HG02798 (cell line): ENCODE data around the gene PPP2R2B.
"Not testable (repeated sequence)": the region's sequence is repeated elsewhere in the genome, so short reads cannot be mapped to it uniquely, and the experiment has no call there.

Experiments used
- ATAC-seq: cut with Tn5 transposase; IDR thresholded peaks from one replicate; pipeline ENCODE4 v1.9.1; 2021; ENCODE audit warnings: mild to moderate bottlenecking; ENCODE audit not compliant: unreplicated experiment, poor library complexity

Gene PPP2R2B

GRCh38 chr5:146754621-146755020 is 123.9 kb downstream of the PPP2R2B start:
- no peak for ATAC-seq

- ATAC-seq: no peak
Measured at GRCh38 chr5:146753641-146754040, 124.9 kb downstream of the PPP2R2B start.

GRCh38 chr5:146751781-146752401 is 126.7 kb downstream of the PPP2R2B start:
- ATAC-seq: peak; percentile 94

GRCh38 chr5:146751054-146751453 is 127.5 kb downstream of the PPP2R2B start:
- ATAC-seq: no peak

DNA sequence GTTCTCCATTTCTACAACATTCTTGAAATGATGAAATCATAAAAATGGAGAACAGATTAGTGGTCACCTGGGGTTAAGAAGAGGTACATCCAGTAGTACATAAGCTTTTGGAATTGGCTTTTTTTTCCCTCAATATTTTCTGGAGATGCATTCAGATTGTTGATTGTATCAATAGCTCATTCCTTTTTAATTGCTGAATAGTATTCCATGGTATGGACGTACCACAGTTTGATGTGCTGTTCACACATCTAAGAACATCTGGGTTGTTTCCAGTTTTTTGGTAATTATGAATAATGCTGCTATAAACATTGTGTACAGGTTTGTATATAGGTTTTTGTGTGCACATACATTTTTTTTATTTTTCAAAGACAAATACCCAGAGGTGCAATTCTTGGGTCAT is 130.0 kb downstream of the PPP2R2B start:
- no peak for ATAC-seq

- ATAC-seq: no peak
Measured at GRCh38 chr5:146745931-146746577, 132.5 kb downstream of the PPP2R2B start.

DNA sequence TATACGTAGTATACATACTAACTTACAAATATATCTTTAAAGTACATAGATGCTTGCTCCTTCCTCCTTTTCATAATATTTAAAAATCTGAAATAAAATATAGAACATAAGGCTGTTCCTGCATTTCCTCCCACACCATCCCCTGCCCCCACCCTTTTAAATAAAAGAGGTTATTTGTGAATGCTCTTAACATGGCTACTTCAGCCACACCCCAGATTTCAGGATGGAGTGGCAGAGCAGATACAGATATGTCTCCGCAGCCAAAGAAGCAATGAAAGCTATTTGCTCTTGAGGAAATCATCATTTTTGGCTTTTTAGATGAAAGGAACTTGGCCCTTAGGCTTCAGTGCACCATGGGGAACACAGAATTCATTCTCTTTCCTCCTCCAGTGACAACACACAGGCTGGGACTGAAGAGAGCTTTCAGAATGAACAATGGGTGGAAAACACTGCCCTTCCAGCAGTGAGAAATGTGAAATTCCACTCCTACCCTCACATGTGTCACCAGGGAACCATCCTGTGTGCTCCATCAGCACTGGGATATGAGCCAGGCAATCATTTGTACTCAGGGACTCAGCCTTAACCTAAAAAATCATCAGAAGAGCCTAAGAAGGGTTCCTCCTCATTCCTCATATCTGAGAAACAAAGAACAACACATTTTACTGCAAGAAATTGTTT is 134.3 kb downstream of the PPP2R2B start:
- ATAC-seq: no peak

DNA sequence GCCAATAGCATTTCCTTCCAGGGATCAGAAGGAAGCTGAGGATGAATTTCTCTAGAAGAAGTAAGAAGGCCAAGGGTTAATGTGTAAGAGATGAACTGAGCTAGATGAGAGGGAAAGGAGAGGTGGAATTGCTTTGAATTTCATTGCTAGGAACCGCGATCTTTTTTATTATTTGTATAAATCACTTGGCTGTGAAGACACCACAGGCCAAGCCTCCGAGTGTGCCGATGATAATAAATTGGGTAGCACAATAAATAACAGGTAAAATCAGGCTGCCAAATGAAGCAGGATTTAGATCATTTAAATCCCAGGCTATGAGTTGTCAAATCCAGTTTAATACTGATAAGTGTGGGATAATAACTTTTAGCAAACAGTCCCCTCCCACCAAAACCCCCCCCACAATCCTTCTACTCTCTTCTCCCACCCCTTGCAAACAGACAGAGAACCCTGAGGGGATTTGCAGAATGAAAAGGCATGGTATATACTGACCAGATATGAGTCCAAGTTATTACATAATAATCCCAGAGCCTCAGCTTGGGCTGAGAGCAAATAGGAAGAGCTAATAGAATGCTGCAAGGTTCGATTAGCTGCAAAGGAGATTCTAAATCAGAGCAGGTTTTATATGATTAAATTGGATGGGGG is 143.5 kb downstream of the PPP2R2B start:
- no peak for ATAC-seq

DNA sequence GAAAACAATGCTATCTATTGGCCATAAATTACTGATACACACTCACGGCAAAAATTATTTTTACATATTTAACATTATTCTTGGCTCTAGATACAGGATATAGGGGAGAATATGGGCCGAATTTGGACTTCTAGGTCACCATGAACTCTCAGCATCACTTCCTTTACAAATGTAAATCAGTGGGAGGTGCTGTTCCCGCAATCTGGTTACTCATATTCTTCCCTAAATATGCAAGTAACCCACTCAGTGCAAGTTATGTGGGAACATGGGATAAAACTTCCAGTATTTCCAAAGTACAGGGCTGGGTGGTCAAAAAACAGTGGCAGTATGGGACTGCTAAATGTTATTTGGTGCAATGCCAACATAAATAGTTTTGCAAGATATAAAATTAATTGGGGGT is 145.6 kb downstream of the PPP2R2B start:
- no peak for ATAC-seq

DNA sequence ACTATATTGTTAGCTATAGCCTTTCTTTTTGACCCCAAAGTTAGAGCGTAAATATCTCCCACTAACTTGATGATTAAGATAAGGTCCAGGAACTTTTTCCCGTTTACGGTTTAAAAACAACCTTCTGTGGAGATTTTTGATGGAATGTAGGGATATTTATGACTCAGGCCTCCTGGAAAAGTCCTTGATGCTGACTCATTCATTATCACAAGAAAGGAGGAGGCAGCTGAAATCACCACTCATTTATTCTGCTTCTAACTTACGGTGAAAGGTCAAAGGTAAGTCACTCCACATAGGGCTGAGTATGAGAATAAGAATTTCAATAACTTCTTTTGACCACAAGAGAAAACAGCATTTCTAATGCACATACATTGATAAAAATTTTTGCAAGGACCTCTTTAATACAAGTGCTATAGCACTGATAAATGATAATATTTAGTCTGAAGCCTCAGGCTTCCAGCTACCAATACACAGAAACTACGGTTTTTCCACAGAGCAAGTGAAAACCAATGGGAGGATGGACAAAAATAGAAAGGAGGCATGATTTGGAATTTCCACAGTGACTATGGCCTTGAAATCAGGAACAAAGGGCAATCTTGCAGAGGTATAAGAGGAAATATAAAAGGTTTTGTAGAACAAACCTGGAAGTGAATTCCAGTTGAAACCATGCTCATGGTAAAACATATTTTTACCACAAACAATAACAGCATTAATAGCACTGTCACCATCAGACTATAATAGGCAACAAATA is 146.5 kb downstream of the PPP2R2B start:
- ATAC-seq: no peak

DNA sequence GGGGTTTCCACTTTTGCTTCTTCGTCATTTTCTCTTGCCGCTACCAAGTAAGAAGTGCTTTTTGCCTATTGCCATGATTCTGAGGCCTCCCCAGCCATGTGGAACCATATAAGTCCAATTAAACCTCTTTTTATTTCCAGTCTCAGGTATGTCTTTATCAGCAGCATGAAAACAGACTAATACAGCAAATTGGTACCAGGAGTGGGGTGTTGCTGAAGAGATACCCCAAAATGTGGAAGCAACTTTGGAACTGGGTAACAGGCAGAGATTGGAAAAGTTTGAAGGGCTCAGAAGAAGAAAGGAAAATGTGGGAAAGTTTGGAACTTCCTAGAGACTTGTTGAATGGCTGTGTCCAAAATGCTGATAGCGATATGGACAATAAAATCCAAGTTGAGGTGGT is 149.8 kb downstream of the PPP2R2B start:
- ATAC-seq: not testable (repeated sequence)

DNA sequence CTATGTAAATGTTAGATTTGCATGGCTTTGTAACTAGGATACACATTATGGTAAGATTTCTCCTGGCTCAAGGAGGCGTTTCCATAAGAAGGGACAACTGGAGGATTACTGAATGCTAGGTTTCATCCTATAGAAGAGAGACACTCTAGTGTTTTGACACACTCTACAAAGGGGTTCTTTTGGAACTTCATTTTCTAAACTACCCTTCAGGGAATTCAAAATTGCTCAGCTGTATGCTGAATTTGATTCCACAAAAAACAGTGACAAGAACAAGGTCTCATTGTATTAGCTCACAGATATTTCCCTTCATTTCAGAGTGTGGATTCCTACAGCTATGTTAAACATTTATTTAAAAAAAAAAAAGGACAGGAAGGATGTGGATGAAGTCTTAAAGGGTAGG is 151.7 kb downstream of the PPP2R2B start:
- no peak for ATAC-seq

- ATAC-seq: no peak
Measured at GRCh38 chr5:146726020-146726419, 152.5 kb downstream of the PPP2R2B start.

DNA sequence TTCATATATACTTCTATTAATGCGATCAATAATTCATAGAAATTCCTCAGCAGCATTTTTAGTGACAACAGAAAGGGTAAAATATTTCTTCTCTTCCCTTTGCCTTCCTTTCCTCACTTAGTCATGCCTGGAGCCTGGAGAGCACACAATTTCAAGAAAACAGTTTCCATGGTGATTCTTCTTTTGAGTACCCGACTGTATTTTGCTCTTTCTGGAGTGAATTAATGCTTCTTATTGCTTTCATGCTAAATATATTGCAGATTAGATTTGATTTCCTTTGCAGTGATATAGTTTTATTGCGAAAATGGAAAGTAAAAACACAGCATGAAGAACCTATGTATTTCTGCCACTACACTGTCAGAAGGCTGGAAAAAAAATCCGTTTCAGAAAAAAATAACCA is 153.5 kb downstream of the PPP2R2B start:
- no peak for ATAC-seq

GRCh38 chr5:146722361-146722779 is 156.2 kb downstream of the PPP2R2B start:
- ATAC-seq: no peak

GRCh38 chr5:146721073-146721815 is 157.3 kb downstream of the PPP2R2B start:
- no peak for ATAC-seq

GRCh38 chr5:146720107-146720506 is 158.4 kb downstream of the PPP2R2B start:
- no peak for ATAC-seq

GRCh38 chr5:146719179-146719578 is 159.4 kb downstream of the PPP2R2B start:
- no peak for ATAC-seq

DNA sequence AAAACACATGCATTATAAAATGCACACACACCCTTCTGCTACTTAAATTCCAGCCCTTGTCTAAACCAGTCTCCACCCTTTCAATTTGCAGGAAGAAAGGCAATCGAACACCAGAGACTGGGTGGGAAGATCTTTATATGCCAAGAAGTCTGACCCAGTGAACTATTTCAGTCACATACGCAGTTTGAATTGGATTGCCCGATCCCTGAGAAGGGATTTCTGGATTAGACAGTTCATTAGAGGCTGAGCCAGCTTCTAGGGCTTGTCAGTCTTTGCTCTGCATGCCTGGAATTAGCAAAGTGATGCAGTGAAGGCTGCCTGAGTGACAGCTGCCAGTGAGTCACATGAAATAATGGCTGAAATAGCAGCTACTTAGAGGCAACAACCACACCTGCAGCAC is 159.9 kb downstream of the PPP2R2B start:
- no peak for ATAC-seq

DNA sequence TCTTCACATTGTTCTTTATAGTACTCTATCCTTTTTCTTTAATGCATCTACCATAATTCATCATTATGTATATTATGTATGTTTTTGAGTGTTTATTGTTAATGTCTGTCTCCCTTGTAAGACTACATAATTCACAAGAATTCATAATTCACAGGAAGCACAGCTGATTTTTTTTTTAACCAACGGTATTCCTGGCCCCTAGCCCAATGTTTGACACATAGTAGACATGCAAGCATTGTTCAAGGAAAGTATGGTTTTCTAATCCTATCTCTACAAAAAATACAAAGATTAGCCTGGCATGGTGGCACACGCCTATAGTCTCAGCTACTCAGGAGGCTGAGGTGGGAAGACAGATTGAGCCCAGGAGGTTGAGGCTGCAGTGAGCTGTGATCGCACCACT is 160.6 kb downstream of the PPP2R2B start:
- no peak for ATAC-seq
